NT2/D1 (cell line): ENCODE results near the gene KREMEN1.

Experiments
- DNase-seq: peaks from one replicate; pipeline ENCODE4 v3.0.0-alpha.2; 2011; ENCODE audit warnings: low read depth, low spot score
- H3K27me3 ChIP-seq: 2 replicates; pipeline ENCODE4 v1.6.0; 2011; ENCODE audit warnings: mild to moderate bottlenecking; ENCODE audit not compliant: insufficient read length, insufficient read depth
- H3K36me3 ChIP-seq: 2 replicates; pipeline ENCODE4 v1.6.1; 2011; ENCODE audit warnings: mild to moderate bottlenecking, low read length, mixed read lengths; ENCODE audit not compliant: insufficient read depth, insufficient read length
- H3K4me1 ChIP-seq: 2 replicates; pipeline ENCODE4 v1.5.1; 2011; ENCODE audit not compliant: insufficient read depth, insufficient read length
- H3K4me3 ChIP-seq: 2 replicates; pipeline ENCODE4 v1.5.1; 2011; ENCODE audit warnings: low read depth; ENCODE audit not compliant: insufficient read length
- H3K9ac ChIP-seq: 2 replicates; pipeline ENCODE4 v1.6.0; 2011; ENCODE audit warnings: low read depth; ENCODE audit not compliant: insufficient read length
- H3K9me3 ChIP-seq: 2 replicates; pipeline ENCODE4 v1.5.1; 2011; ENCODE audit warnings: mild to moderate bottlenecking, low read length; ENCODE audit not compliant: insufficient read depth
- SUZ12 ChIP-seq: IDR thresholded peaks from 2 replicates; pipeline ENCODE4 v1.6.1; 2011; ENCODE audit not compliant: insufficient read length, insufficient read depth; ENCODE audit errors: extremely low read depth
- YY1 ChIP-seq: IDR thresholded peaks from 2 replicates; pipeline ENCODE4 v1.6.1; 2011; ENCODE audit not compliant: insufficient read length, insufficient read depth
- ZNF274 ChIP-seq: IDR thresholded peaks from 2 replicates; pipeline ENCODE4 v1.6.1; 2011; ENCODE audit warnings: mild to moderate bottlenecking, low read depth, low read length

KREMEN1 gene

GRCh38 chr22:29216873-29217666 lies 144.2 kb downstream of the KREMEN1 start:
- no peak overlapping the region for H3K9ac ChIP-seq
- TF ChIP-seq ZNF274 (no peak), SUZ12 (no peak), YY1 (no peak)
- no peak for DNase-seq

More at GRCh38 chr22:29216873-29217666, 144.2 kb downstream of the KREMEN1 start:
- Histone ChIP-seq H3K27me3 (no peaks in the 10 kb centered on the region), H3K36me3 (no peaks in the 10 kb centered on the region), H3K4me3 (no peak overlapping the region), H3K4me1 (peaks cover 17% of the 10 kb centered on the region), H3K9me3 (no peaks in the 10 kb centered on the region)
